IPS-15b (cell line): ENCODE results near the gene MTSS2.

Source experiments
- H3K27me3 ChIP-seq: one replicate; pipeline ENCODE4 v1.6.1; 2013; ENCODE audit warnings: low read length; ENCODE audit not compliant: control insufficient read depth, insufficient read depth
- H3K36me3 ChIP-seq: one replicate; pipeline ENCODE4 v1.6.1; 2013; ENCODE audit warnings: low read length; ENCODE audit not compliant: control insufficient read depth, insufficient read depth
- H3K4me1 ChIP-seq: one replicate; pipeline ENCODE4 v1.6.1; 2013; ENCODE audit warnings: mild to moderate bottlenecking, low read length; ENCODE audit not compliant: control insufficient read depth, insufficient read depth
- H3K4me3 ChIP-seq: one replicate; pipeline ENCODE4 v1.5.1; 2013; ENCODE audit warnings: low read depth, low read length
- H3K9ac ChIP-seq: one replicate; pipeline ENCODE4 v1.6.1; 2013; ENCODE audit warnings: low read depth, mild to moderate bottlenecking, low read length
- H3K9me3 ChIP-seq: one replicate; pipeline ENCODE4 v1.6.1; 2013; ENCODE audit warnings: mild to moderate bottlenecking, low read length; ENCODE audit not compliant: control insufficient read depth, insufficient read depth

MTSS2 gene

DNA sequence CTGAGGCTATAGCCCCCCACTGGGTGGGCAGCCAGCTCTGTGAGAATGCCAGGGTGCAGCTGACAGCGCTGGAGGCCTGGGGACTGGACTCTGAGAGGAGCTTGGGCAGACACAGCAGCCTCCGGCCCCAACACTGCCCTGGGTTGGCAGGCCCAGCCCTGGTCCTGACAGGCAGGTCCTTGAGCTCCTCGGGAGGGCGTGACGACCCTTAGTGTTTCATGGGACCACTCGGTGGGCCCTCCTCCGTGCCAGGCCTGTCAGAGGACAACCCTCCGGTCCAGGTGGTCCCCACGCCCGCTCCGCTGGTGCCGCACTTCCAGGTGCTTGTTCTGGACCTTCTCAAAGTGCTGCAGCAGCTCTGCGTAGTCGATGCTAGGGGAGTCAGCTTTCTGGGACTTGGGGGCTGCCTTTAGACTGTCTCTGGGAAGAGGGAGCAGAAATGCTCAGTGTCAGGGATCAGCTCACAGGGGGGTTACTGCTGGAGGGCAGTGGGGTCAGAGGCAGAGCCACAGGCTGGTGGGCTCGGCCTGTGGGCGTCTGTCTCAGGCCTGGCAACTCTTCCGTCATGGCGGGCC lies 1.9 kb upstream of the MTSS2 start:
- peaks cover 5% of the 10 kb centered on the region for H3K36me3 ChIP-seq
- no peak overlapping the region for H3K9ac ChIP-seq
- H3K27me3 ChIP-seq: no peaks in the 10 kb centered on the region
- no peak overlapping the region for H3K4me3 ChIP-seq
- peaks cover 9% of the 10 kb centered on the region for H3K4me1 ChIP-seq
- no peaks in the 10 kb centered on the region for H3K9me3 ChIP-seq

DNA sequence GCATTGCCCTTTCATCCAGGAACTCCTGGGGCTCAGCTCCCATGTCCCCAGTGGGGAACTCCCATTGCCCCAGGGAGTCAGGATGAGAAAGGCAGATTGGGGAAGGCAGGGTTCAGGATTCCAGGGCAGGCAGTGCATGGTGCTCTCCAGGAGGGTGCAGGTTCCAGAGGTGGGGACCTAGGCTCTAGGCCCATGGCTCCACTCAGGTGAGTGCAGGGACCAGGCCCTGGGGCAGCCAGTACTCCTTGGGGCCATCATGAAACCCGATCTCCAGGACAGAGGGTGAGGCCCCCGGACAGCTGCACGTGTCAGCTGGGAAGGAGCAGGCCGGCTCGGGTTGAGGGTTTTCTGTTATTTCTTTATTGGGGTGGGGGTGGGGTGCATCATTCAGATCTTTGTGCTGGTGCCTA lies 1.3 kb upstream of the MTSS2 start:
- no peak overlapping the region for H3K9ac ChIP-seq
- peaks cover 9% of the 10 kb centered on the region for H3K4me1 ChIP-seq
- no peak overlapping the region for H3K4me3 ChIP-seq
- H3K36me3 ChIP-seq: no peaks in the 10 kb centered on the region
- H3K27me3 ChIP-seq: no peaks in the 10 kb centered on the region
- no peaks in the 10 kb centered on the region for H3K9me3 ChIP-seq

DNA sequence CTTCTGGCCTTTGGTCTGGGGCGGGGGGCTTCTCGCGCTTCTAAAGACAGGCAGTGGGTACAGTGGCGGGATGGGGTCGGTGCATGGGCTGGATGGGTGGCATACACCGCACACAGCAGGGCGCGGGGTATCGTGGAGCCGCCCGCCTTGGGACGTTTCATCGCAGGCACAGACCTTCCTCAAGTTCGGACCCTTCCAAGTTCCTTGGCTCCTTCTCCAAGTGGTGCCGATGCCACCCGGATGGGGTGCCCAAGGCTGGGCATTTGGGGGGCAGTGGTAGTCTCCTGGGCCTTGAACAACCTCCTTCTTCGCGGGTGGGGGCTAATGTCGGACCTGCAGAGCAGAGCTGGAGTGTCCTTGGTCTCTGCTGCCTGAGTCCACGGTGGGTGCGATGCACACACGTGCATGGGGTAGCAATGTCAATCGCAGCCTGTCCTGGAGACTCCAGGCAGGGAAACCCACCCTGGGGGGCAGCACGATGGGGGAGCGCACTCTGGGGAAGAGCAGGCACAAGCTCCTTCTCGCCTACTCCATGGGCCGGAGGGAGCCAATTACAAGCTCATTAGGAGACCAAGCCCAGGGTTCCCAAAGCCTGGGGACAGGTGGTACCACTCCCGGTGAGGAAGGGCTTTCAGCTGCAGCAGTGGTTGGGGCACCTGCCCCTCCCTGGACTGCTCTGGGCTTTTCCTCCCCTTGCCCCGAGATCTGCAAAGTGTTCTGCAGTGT lies 686 bp upstream of the MTSS2 start:
- Histone ChIP-seq H3K27me3 (no peaks in the 10 kb centered on the region), H3K36me3 (no peaks in the 10 kb centered on the region), H3K4me3 (peak overlapping the region; percentile 41), H3K4me1 (peaks cover 9% of the 10 kb centered on the region), H3K9me3 (no peaks in the 10 kb centered on the region), H3K9ac (no peak overlapping the region)

DNA sequence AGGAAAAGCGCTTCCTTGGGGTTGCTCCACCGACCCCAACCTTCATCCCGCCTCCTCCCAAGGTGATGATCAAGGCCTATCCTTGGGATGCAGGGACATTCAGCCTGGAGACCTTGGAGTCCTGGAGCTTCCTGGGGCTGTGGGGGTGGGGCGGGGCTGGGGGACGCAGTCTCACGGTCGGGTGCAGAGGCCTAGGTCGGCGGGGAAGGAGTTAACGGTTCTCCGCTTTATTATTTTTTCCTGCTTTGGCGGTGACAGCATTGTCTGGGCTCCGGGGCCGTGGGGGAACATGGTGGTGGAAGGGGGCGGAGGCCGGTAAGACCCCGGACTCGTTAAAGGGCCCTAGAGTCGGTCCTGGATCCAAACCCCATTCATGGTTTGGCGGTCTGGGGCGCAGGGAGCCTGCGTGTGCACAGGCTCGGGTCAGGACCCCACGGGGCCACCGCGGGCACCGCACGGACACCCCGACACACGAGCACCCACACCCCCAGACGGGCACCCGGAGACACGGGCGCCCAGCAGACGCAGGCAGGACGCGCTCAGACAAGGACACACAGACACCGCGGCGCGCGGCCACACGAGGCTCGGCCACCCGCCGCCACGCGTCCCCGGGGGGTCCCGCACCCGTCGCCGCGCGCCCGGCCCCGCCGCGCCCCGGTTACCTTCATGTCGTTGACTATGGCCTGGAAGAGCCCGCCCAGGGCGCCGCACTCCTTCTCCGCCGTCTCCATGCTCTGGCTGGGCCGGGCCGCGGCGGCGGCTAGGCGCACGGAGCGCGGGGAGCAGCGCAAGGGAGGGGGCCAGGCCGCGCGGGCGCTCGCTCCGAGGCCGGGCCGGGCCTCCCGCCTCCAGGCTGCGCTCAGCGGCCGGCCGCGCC lies 554 bp downstream of the MTSS2 start:
- peaks cover 9% of the 10 kb centered on the region for H3K4me1 ChIP-seq
- no peaks in the 10 kb centered on the region for H3K27me3 ChIP-seq
- H3K36me3 ChIP-seq: no peaks in the 10 kb centered on the region
- peak overlapping the region; percentile 68 for H3K4me3 ChIP-seq
- H3K9ac ChIP-seq: peak overlapping the region; percentile 37
- no peaks in the 10 kb centered on the region for H3K9me3 ChIP-seq

DNA sequence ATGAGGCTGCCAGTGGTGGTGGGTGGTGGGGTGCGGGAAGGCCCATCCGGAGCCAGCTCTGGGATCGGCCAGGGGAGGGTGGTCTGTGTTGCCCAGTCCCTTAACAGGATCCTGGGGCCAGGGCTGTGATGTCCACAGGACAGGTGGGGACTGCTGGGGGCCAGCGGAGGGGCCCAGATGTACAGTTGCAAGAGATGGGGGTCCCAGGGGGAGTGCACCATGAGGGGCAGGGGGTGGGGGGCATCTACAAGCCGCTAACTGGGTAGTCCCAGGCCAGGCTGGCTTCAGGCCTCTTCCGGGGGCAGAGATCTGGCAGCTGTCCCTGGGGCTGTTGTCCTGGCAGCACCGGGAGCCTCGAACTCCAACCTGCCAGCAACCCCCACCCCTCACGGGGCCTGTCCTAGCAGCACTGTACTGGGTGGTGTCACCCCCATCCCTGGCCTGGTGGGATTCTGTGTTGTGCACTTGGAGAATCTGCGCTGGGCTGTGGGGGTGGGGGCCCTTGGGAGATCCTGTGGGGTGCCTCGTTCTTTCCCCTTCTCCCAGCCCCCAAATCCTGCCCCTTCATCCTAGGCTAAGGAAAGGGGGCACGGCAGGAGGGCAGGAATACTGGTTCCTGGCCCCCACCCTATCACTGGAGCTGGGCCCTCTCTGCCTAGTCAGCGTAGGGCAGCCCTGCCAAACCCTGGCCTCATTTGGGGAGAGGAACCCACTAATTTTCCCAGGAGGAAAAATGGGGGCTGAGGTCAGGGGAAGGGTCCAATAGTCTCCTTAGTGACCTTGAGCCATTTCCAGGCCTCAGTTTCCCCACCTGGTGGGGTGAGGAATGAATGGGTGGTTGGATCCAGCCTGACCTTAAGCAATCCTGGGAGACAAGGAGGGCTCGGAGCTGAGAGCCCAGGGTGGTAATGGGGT lies 1.4 kb downstream of the MTSS2 start:
- Histone ChIP-seq H3K4me3 (peak overlapping the region; percentile 68), H3K9ac (no peak overlapping the region), H3K9me3 (no peaks in the 10 kb centered on the region), H3K4me1 (peaks cover 9% of the 10 kb centered on the region), H3K36me3 (no peaks in the 10 kb centered on the region), H3K27me3 (no peaks in the 10 kb centered on the region)

DNA sequence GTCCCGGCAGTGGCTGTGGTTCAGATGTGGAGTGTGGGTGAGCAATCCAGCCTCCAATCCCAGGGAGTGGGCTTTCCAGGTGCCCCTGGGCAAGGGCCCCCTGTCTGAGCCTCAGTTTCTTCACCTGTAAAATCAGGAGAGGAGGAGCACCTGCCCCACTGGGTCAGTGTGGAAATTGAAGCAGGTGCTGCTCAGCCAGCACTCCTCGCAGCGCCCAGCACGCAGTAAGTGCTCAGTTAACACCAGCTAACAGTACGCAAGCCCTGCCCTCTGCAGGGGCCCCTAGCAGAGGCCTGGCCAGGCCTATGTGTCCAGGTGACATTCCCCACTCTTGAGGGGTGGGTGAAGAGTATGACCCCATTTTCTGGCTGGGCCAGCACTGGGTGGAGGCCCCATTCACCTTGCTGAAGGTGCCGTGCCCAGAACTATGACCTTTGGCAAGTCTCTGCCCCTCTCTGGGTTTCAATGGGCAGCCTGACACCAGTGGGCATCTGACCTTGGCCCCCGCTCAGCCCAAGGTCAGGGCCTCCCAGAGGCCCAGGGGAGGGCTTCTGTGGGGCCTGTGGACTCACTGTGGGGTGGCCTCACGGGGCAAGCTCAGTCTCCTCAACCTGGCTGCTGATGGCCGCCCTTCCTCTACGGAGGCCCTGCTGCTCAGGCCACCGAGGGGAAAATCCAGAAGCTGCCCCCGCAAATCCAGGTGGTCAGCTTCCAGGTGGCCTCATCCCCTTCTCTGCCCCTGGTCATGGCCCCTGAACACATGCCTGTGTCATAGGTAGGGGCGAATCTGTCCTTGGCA lies 2.5 kb downstream of the MTSS2 start:
- H3K27me3 ChIP-seq: no peaks in the 10 kb centered on the region
- H3K4me3 ChIP-seq: no peak overlapping the region
- peaks cover 9% of the 10 kb centered on the region for H3K4me1 ChIP-seq
- H3K36me3 ChIP-seq: peaks cover 6% of the 10 kb centered on the region
- H3K9me3 ChIP-seq: no peaks in the 10 kb centered on the region
- H3K9ac ChIP-seq: no peak overlapping the region

DNA sequence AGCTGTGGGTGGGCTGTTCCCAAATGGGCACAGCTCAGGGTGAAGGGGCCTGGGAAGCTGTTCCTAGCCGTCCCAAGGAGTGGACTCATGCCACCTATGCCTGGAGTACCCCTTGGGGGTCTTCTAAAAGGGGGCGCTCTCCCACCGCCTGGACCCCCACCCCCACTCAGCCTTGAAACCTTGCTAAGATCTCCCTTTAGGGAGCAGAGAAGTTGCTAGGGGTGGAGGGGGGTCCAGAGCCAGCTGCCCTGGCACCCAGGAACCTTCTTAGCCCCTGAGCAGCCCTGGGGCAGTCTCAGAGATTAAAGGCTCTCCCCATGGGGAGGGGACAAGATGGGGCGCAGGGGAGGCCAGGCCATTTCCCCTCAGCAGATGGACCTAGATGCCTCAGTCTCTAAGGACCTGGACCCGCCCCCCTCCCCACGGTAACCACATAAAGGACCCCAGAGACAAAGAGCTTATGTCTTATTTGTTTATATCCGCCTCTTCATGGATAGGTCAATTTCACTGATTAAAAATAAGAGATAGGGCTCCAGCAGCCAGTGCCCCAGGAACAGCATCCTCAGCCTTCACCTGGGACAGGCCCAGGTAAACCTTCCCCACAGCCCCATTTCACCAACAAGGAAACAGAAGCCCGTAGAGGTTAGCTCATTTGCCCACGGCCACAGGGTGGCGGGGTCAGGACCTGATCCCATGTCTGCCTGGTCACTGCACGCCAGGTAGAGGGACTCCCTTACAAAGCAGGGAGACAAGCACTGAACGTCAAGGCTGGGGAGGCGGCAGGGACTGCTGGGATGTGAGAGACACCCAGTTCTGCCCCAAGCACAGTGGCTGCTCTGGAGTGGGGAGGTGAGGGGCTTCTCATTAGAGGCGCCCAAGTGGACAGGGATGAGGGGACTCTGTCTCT lies 3.4 kb downstream of the MTSS2 start:
- Histone ChIP-seq H3K4me1 (peaks cover 9% of the 10 kb centered on the region), H3K9ac (no peak overlapping the region), H3K27me3 (no peaks in the 10 kb centered on the region), H3K9me3 (no peaks in the 10 kb centered on the region), H3K4me3 (no peak overlapping the region), H3K36me3 (peaks cover 6% of the 10 kb centered on the region)

DNA sequence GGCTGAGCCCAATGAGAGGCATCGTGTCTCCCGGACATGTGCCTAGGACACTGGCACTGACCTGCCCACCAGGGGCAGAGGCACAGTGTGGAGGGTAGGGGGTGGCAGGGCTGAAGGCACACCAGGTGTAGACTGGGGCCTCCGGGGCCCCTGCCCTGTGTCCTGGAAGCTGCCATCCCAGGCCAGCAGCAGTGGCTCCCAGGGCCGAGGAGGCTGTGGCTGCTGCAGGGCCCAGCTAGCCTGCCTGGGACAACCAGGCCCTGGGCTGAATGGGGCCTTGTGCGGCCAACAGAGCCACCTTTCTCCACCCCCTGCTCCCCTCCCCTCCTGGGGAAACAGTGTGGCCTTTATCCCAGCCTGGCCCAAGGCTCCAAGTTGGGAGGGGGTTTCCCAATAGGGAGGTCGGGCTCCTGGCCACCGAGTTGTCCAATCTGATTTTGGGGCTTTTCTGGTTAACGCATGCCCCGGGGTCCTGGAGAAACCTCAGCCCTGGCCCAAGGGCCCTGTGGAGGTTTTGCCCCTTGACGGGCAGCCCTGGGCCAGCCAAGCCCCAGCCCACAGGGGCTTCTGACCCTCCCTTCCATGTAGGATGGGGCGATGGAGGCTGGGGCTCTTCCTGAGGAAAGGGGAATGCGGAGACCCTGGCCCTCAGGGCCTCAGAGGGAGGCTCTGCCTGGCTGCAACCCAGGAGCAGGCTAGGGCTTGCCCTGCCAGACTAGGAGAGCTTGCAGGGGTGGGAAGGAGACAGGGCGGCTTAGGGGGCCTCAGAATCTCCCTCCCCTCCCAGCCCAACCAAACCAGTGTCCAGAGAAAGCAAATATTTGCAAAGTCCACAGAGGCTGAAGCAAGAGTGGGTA lies 4.2 kb downstream of the MTSS2 start:
- Histone ChIP-seq H3K4me1 (peaks cover 4% of the 10 kb centered on the region), H3K36me3 (peaks cover 6% of the 10 kb centered on the region), H3K9ac (peak overlapping the region; percentile 26), H3K27me3 (no peaks in the 10 kb centered on the region), H3K4me3 (no peak overlapping the region), H3K9me3 (no peaks in the 10 kb centered on the region)

DNA sequence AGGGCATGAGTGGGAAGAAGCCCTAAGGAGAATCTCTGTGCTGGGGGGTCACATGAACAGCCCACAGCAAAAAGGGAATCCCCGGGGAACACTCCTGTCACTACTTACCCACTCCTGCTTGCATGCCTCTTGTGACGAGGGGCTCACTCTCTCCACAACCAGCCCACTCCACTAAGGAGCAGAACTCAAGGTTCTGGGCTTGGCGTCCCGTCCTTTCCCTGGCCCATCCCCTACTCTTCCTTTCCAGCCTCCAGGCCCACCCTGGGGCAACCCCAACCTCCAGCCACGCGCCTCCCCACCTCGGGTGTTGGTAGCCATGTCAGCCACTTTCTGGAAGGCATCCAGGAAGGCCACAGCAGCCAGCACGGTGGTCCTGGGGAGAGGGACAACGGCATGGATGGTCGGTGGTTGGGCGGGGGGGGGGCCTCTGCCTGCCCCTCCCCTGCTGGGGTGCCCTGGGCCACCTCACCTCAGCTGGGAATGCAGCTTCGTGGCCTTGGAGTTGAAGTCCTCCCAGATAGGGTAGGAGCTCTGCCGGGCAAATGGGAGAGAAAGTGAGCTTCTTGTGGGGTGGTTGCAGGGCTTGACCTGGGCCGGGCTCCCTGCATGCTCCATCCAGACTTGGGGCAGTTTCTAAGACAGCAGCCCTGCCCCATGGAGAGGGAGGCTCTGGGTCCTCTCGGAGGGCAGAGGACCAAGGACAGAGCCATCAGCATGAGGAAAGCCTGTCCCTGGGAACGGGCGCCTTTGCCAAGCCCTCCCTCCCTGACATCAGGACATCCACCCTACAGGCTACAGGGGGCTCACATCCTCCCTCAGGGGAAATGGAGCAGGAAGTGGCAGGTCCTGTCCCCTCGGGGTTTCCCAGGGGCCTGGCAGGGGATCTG lies 5.1 kb downstream of the MTSS2 start:
- H3K4me3 ChIP-seq: no peak overlapping the region
- H3K27me3 ChIP-seq: no peaks in the 10 kb centered on the region
- H3K9ac ChIP-seq: no peak overlapping the region
- peaks cover 13% of the 10 kb centered on the region for H3K36me3 ChIP-seq
- H3K4me1 ChIP-seq: peaks cover 3% of the 10 kb centered on the region
- no peaks in the 10 kb centered on the region for H3K9me3 ChIP-seq
